ENCODE data around the gene POU6F2.
"Not testable (repeated sequence)": the region's sequence is repeated elsewhere in the genome, so short reads cannot be mapped to it uniquely, and the experiment has no call there.

POU6F2 gene

DNA sequence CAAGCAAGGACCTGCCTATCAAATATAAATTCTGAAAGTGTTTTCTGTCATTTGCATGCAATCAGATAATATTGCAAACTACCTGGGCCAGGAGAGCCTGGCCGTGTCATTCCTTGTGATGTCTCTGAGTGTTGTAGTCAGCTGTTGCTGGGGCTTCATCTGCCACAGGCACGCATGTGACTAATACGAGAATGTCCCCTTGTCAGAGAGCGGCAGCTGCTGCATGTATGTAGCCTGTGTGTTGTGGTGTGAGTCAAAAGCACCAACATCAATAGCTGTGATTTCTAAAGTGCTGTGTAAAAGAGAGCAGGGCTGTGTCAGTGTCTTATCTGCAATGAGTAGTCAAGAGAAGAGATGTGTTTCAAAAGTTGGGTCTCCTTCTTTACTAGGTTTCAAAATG is 155.4 kb downstream of the POU6F2 start:
- no peak for DNase-seq

DNA sequence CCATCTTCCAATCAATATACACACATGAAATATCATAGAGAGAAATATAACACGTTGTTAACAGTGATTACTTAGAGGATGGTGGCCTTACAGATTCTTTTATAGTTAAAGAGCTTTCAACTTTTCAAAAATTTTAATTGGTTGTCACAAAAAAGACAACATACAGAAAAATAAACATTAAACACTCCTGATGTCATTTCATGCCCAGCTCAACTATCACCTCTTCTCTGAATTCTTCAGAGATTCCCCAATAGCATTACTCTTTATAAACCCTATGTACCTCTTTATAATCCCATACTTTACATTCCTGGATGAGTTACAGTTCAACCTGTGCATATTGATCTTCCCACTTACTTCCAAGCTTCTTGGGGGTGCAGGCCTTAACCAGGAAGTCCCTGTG is 159.8 kb downstream of the POU6F2 start:
- no peak for DNase-seq

DNA sequence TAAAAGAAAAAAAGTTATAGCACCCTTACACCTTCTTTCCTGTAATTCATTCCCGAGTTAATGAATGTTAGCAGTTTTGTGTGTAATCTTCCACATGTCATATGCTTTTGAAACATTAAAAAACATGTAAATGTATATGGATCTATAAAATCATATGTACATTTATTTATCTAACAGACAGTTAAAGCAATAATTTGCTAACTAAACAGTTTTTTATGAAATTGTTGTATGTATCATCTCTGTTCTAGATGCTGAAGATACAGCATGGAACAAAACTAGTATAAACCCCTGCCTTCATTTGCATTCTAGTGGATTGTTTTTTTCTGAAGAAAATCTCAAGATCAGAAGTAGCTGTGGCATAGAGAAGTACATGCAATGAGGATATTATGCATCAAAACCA is 165.0 kb downstream of the POU6F2 start:
- no peak for DNase-seq

DNA sequence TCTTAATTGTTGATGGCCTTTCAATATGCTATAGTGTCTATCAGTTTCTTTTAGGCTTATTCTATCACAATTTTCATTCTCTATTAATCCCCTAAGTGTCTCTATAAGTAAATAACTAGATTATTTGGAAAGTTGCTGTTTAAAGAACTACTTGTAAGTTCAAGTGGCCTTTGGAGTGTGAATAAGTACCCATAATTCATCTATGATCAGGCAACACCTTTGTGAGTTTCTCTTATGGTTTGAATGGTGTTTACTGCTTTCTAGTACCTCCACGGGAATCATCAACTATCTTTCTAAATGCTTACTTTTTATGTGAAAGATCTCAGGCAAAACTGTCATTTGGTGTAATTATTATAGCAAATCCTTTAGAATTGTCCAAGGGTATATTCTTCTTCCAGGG is 166.7 kb downstream of the POU6F2 start:
- DNase-seq: no peak

DNA sequence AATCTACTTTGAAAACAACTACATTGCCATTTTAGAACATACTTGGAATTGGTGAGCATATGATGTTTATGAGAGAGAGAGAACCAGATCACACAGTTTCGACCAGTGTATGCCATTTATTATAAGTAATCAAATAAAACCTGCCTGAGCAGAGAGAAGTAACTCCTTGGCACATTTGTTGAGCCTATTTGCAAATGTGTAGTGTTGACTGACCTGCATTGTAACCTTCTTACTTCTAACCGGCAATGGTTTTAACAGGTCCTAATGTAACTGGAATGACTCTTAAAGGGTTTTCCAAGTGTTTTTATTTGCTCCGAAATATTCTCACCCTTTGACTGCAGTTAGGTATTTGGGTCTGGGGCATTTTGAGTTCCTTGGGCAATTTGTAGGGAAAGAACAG is 167.6 kb downstream of the POU6F2 start:
- no peak for DNase-seq

DNA sequence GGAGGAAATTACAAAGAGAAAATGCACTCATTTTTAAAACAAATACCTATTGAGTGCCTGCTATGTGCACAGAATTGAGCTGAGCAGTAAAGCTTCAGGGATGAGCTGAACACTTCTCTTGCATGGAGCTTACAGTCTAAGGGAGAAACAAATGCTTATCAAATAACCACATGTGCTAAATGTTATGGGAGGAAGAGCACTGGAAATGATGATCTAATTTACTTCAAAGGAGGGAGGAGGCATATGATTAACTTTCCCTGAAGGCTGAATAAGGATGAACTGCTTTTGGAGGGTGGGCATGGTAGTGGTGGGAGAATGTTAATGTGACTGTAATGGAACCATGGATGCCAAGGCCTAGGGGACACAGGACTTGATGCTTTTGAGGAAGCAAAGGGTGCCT is 168.2 kb downstream of the POU6F2 start:
- no peak for DNase-seq

DNA sequence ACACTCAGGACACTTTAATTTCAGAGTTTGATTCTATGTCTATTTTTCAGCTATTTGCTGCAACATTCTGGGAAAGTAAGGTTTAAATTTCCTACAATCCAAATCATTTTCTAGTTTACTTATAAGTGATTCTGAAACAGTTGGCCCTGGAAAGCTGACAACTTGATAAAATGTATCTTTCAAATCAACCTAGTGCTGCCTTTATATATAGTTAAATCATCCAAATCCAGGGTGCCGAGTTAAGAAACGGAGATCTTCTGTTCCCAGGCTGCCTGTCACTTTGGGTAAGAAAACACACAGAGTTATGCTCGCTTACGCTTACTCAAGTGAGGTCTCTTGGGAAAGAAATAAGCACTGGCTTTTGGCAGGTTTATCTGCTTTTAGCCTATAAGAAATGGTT is 175.0 kb downstream of the POU6F2 start:
- no peak for DNase-seq

DNA sequence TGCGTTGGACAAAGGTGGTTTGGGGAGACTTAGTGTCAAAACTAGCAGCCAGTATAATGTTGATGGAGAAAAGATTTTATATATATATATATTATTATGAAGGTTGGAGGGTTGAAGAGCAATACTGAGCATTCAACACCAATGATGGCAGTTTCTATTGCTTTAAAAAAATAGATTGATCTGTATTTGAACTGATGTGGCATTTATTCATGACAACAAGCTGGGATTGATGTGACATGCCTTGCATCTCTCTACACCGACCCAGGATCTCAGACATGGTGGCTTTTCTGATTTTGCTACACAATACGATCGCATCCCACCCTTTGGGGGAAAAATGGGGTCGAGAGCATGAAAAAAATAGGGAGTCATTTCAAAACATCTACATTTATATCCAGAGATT is 175.4 kb downstream of the POU6F2 start:
- no peak for DNase-seq

DNA sequence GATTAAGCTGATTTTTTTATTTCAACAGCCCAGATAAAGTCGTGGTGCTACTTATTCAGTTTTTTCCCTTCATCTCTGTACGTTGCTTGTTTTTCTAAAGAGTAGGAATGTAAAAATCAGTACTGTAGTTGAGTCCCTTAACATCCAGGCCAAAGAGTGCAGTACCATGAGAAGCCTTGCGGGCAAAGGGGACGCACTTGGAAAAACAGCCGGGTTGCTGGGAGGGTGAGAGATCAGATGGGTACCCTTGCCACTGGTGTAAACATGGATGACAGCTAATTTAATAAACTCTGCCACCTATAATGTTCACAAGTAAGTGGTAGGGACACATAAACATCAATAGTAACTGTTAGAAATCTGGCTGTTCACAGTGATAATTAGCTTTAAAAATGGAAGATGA is 175.9 kb downstream of the POU6F2 start:
- no peak for DNase-seq

DNA sequence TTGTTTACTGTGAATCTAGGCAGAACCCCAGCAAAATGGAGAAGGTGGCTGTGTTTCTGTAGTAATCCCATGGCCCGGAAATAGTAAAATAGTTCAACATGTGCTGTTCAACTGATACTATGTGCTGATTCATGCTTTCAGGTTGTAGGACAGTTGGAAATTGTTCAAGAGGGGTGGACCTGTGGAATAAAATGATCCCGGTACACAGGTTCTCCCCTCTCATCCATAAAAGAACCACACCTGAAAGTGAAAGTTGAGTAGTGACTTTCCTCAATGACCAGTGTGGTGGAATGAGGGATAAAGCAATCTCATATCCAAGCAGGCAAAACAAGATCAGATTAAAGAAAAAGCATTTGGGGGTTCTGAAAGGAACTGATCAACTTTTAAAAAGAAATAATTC is 177.1 kb downstream of the POU6F2 start:
- no peak for DNase-seq

DNA sequence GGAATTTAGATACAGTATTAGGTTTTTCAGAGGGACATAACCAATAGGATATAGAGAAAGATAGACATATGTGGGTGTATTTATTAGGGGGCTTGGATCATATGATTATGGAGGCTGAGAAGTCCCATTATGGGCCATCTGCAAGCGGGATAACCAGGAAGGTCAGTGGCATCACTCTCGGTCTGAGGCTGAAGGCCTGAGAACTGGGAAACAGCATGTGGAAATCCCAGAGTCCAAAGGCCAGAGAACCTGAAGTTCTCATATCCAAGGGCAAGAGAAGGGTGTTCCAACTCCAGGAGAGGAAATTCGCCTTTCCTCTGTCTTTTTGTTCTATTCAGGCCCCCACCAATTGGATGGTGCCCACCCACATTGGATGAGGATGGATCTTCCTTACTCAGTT is 180.7 kb downstream of the POU6F2 start:
- DNase-seq: no peak

DNA sequence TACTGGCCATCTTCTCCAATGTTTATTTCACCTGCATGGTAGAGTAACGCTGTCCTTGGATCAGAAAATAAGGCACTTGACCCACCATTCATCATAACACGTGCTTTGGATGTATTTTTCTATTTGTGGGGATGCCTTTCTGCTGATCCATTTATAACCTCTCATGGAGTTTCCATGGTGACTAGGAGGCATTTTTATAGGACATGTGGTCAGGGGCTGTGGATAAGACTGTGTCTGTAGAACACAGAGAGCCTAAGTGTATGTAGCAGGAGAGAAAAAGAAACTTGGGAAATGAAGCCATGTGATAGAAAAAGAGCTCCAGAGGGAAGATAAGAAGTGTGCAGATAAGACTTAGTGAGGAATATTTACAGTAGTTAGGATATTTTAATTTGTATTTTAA is 184.2 kb downstream of the POU6F2 start:
- no peak for DNase-seq

DNA sequence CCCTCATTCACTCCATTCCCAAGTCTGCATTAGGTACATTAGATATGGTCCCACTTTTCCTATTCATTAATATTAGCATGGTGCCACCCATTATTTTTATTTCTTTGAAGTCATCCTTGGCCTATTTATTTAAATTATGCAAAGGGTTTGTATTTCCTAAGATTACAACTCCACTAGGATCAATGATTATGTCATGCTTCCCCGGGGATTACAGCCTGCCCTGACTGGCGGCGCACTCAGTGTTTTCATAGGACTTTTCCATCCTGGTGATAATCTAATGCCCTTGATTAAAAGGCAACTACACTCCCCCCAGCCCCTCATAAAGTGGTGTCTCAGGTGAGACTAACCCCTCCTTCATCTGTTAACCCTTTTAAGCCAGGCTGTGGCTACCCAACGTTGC is 187.2 kb downstream of the POU6F2 start:
- DNase-seq: no peak

DNA sequence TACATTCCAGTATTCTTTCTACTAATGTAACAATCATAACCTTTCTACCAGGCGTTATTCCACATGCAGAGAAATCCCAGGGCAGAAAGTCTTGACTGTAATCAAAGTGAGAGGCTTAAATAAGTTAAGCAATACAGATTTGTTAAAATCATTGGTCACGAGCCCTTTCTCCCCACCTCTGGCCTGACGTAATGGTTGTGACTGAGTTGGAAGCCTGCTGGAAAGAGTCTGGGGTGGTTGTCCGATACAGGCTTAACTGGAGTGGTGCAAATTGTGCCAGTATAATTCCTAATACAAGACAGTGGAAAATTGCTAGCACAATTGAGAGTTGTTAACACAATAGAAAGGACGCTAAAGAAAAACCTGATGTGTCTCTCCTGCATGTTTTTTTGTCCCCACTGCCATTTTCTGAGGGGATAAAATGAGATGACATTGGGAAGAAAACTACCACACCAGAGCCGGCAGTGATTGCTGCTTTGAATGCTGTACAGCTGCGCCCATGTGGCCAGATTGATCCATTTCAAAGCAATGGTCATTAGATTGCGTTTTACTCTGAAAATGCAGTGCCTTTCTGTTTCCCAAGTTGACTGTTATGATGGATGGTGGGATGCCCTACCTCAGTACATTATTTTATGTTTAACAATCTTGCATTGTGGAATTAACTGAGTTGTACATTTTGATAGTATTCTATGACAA is 190.8 kb downstream of the POU6F2 start:
- no peak for DNase-seq

DNA sequence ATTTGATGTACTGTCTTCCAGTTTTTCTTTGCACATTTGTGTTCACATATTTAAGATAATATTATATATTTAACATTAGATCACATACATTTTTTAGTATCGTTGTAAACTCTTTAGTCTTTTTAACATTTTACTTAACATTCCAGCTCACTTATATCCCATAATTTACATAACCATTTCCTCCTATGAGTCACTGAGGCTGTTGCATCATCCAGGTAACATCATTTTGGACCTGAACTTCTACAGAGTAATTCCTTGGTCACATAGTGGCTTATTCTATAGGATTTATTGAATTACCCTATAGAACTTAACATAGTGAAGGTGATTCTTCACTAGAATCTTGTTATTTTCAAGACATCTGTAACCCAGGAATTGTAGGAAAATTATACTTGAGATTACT is 194.4 kb downstream of the POU6F2 start:
- DNase-seq: no peak

DNA sequence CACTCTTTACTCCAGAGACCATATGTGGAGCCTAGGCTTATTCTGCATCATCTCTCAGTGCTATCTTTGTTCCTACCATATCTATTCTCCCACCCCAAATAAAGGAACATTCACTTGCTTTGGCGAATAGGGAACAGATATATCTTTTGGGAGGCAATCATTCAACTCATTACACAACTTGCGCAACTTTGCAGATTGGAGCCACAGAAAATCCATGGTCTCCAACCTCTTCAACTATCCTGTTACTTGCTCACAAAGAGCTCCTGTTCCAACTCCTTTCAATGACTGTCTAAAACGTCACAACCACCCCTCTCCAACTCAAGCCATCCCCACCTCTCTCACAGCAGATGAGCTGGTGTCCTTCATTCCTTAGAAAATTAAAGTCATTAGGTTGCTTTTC is 203.7 kb downstream of the POU6F2 start:
- no peak for DNase-seq

DNA sequence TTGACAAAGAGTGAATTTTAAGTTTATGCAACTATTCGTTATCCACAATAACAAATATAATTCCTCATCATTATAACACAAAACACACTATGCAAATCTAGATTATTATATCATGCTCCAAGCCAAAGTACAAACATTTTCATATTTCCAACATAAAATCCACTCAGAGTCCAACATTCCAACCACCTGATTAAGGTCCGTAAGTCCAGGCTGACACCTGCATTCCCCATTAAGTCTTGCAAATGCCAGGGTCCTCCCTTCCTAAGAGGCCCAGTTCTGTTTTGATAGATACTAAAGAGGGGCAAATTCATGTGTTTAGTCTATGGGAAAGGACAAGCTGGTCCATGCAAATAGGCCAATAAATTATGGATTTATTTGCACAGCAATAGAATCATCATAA is 206.1 kb downstream of the POU6F2 start:
- no peak for DNase-seq

DNA sequence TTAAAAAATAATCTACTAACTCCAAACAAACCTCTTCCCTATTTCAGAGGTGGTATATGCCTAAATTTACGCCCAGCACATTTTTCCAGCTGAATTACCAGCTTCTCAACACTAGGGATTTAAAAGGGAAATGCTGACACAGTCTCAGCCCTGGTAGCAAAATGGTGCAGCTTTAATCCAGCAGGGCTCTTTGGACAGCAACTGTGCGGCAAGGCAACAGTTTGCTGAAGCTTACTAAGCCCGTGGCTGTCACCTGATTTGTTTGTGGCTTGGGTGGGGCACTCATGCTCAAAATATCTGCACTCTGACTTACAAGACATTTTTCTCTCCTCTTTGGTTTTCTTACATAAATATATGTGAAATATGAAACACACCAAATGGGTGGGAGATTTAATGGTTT is 206.7 kb downstream of the POU6F2 start:
- DNase-seq: no peak

DNA sequence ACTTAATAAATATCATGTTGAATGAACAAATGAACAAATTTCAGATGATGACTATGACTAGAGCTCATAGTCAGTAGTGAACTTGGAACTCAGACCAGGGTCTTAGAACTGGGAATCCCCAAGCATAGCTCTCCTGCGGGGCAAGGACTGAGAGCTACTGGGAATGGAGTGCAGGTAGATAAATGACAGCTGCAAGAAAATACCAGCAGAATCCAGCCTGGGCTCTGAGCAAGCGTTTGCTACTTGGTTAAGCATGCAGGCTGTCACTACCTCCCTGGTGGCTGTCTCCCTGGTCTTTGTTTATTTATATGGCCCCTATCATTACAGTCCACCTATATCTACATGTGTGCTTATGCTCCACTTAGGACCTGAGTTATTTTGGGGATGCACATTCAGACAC is 208.4 kb downstream of the POU6F2 start:
- no peak for DNase-seq

DNA sequence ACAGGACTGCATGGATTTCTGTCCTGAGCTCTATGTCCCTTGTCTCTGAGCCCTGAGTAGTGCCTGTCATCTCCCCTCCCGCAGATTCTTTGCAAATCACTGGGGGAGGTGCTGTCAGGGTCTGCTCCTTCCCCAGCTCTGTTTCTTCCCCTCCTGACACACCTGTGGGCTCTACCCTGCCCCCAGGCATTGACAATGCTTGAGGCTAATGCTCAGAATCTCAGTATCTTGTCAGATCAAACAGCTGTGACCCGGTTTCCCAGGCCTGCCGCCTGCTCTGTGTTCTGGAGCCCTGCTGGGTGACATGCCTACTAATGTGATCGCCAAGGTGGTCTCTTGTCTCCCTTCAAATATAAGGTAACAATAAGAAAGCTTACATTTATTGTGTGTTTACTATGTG is 209.0 kb downstream of the POU6F2 start:
- no peak for DNase-seq

DNA sequence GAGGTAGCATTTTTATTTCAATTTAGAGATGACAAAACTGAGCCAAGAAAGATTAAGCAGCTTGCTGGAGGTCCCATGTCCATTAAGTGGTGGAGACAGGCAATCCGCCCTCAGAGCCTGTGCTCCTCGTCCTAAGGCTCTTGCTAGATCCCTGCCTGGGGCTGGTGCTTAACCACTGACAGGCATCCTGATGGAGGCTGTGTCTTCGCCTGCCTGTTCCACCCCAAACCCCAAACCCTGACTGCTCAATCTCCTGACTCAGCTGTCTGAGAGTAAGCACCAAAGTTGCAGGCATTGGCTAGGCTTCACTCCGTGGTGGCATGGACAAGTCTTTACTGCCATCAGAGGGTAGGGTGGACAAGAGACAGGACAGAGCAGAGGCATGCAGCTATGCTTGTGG is 209.4 kb downstream of the POU6F2 start:
- no peak for DNase-seq

DNA sequence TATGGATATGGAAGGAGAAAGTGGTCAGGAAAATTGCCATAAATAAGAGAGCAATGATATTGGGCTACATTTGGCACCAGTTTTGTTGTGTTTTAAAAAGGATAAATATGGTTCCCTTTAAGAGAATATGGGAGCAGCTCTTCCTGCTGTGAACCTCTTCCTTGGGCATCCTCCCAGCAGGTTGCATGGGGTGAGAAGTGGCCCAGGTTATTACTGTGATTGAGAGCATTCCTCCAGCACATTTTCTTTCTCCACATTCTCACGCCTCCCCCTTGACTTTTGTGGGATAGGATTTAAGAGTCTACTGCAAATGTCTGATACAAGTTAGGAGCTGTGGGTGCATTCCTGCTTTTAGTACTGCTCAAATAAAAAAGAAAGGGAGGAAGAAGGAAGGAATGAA is 214.8 kb downstream of the POU6F2 start:
- DNase-seq: no peak

DNA sequence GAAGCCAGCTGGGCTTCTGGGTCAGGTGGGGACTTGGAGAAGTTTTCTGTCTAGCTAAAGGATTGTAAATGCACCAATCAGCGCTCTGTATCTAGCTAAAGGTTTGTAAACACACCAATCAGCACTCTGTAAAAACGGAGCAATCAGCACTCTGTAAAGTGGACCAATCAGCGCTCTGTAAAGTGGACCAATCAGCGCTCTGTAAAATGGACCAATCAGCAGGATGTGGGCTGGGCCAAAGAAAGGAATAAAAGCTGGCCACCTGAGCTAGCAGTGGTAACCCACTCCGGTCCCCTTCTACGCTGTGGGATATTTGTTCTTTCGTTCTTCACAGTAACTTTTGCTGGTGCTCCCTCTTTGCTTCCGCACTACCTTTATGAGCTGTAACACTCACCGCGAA is 216.7 kb downstream of the POU6F2 start:
- not testable (repeated sequence) for DNase-seq

DNA sequence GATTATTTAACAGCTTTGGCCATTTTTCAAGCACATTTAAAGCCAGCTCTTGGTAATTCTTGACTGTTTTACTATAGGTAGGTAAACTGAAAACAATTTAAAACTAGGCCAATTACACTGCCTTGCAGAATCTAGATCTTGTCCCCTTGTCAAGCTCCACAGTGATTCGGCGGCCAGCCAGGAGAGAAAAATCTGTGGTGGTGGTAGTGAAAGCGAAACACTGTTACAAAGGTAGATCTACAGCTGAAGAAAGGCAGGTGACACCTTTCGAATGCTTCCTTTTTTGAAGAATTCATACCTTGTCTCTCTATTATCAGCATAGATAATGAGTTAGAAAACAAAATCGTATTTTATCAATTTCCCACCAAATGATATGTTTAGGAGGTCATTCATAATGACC is 218.3 kb downstream of the POU6F2 start:
- no peak for DNase-seq

DNA sequence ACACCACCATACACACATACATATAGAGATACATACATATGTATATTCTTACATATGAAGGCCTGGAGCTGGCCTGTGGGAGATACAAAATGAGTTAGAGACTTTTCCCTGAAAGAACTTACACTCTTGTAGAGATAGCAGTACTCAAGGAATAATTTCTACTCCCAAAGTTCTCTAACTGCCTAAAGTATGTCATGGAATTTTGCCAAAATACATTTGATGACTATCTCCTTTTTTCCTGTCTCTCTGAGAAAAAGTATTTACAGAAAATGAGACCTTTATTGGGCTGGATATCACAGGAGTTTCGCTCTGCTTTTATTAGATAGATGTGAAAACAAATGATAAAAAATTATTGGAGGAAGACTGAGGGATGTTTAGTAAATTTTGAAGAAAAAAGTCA is 220.1 kb downstream of the POU6F2 start:
- no peak for DNase-seq

DNA sequence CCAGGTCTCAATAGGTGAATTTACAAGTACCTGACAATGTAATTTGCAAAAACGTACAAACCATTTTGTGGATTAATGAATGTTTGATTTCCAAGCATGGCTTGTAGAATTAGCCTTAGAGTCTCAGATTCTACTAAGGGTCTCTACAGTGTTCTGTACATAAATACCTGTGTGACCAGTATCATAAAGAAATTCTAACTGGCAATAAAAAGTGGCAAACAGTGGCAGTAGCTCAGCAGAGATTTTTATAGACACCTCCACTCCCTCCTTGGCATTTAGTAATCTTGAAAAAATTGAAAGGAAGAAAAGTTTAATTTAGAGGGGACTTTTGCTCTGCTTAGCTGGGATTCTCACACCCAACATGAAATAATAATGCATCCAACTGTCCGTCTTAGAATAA is 220.8 kb downstream of the POU6F2 start:
- no peak for DNase-seq

Measured in activated CD4-positive, alpha-beta T cell treated with anti-CD3 and anti-CD28 coated beads for 4 hours (primary cell).